ENCODE results near the gene SLC44A3. TPM values are rescaled to one million over a fixed set of nuclear protein-coding genes. Genes with fewer than 3 reads are reported as not detected.

SLC44A3 gene
- total and polyA plus RNA-seq, 3 donors from 2014 or later, result 2.7 to 6.4 (median 3.4) TPM

GRCh38 chr1:94894630-94895029 is 74.5 kb downstream of the SLC44A3 start:
- 38 to 43% methylated on average over 4 of the region's 4 CpGs for WGBS, 2 donors
- H3K4me3 ChIP-seq, result no peak overlapping the region
- DNase-seq, result no peak
- no peaks in the 10 kb centered on the region for H3K4me1 ChIP-seq
- no peaks in the 10 kb centered on the region for H3K27me3 ChIP-seq
- H3K27ac ChIP-seq, result no peak overlapping the region
- intact Hi-C loops (cut with DNase I; ENCODE audit: low total_unique reads), result no loop called here
- no peaks in the 10 kb centered on the region for H3K9me3 ChIP-seq
- TF ChIP-seq CTCF (IDR thresholded peaks at IDR 0.05) (no peak), POLR2A (IDR thresholded peaks at IDR 0.05) (no peak)
- no peaks in the 10 kb centered on the region for H3K36me3 ChIP-seq (ENCODE audit: low read depth, missing control alignments)

GRCh38 chr1:94895518-94895917 is 75.4 kb downstream of the SLC44A3 start:
- H3K27me3 ChIP-seq, result no peaks in the 10 kb centered on the region
- no peak overlapping the region for H3K4me3 ChIP-seq
- 89 to 96% methylated on average over 1 of the region's 1 CpG for WGBS, 2 donors
- intact Hi-C loops (cut with DNase I; ENCODE audit: low total_unique reads), result no loop called here
- no peak overlapping the region for H3K27ac ChIP-seq
- TF ChIP-seq POLR2A (IDR thresholded peaks at IDR 0.05) (no peak), CTCF (IDR thresholded peaks at IDR 0.05) (no peak)
- H3K36me3 ChIP-seq (ENCODE audit: low read depth, missing control alignments), result no peaks in the 10 kb centered on the region
- H3K4me1 ChIP-seq, result no peaks in the 10 kb centered on the region
- no peak for DNase-seq
- no peaks in the 10 kb centered on the region for H3K9me3 ChIP-seq

GRCh38 chr1:94898491-94899385 is 78.6 kb downstream of the SLC44A3 start:
- H3K4me1 ChIP-seq, result no peaks in the 10 kb centered on the region
- H3K4me3 ChIP-seq, result no peak overlapping the region
- DNase-seq, result no peak
- H3K9me3 ChIP-seq, result no peaks in the 10 kb centered on the region
- H3K27ac ChIP-seq, result peak overlapping the region in 1 of 2 donors; percentile 16
- TF ChIP-seq CTCF (IDR thresholded peaks at IDR 0.05), result no peak
- no peak for TF ChIP-seq POLR2A (IDR thresholded peaks at IDR 0.05)
- no peaks in the 10 kb centered on the region for H3K27me3 ChIP-seq
- no peaks in the 10 kb centered on the region for H3K36me3 ChIP-seq (ENCODE audit: low read depth, missing control alignments)
- intact Hi-C loops (cut with DNase I; ENCODE audit: low total_unique reads), result no loop called here
- 62 to 78% methylated on average over 7 of the region's 7 CpGs for WGBS, 2 donors

GRCh38 chr1:94899756-94900155 is 79.6 kb downstream of the SLC44A3 start:
- 53 to 65% methylated on average over 1 of the region's 1 CpG for WGBS, 2 donors
- peak overlapping the region in 1 of 2 donors; percentile 16 for H3K27ac ChIP-seq
- intact Hi-C loops (cut with DNase I; ENCODE audit: low total_unique reads), result no loop called here
- DNase-seq, result no peak
- TF ChIP-seq POLR2A (IDR thresholded peaks at IDR 0.05) (no peak), CTCF (IDR thresholded peaks at IDR 0.05) (no peak)
- no peaks in the 10 kb centered on the region for H3K36me3 ChIP-seq (ENCODE audit: low read depth, missing control alignments)
- no peaks in the 10 kb centered on the region for H3K27me3 ChIP-seq
- H3K4me3 ChIP-seq, result no peak overlapping the region
- H3K9me3 ChIP-seq, result no peaks in the 10 kb centered on the region
- H3K4me1 ChIP-seq, result no peaks in the 10 kb centered on the region

GRCh38 chr1:94901841-94902240 is 81.7 kb downstream of the SLC44A3 start:
- no peaks in the 10 kb centered on the region for H3K36me3 ChIP-seq (ENCODE audit: low read depth, missing control alignments)
- TF ChIP-seq POLR2A (IDR thresholded peaks at IDR 0.05), result no peak
- TF ChIP-seq CTCF (IDR thresholded peaks at IDR 0.05), result no peak
- no peaks in the 10 kb centered on the region for H3K4me1 ChIP-seq

More at GRCh38 chr1:94901841-94902240, 81.7 kb downstream of the SLC44A3 start:
- H3K9me3 ChIP-seq, result no peaks in the 10 kb centered on the region
- no peaks in the 10 kb centered on the region for H3K27me3 ChIP-seq
- intact Hi-C loops (cut with DNase I; ENCODE audit: low total_unique reads), result no loop called here
- 84 to 85% methylated on average over 4 of the region's 4 CpGs for WGBS, 2 donors
- DNase-seq, result no peak
- no peak overlapping the region for H3K27ac ChIP-seq
- no peak overlapping the region for H3K4me3 ChIP-seq
